Esophagus squamous epithelium (tissue), 5 donors: ENCODE results near the gene WSB1. TPM values are rescaled to one million over a fixed set of nuclear protein-coding genes. Genes with fewer than 3 reads are reported as not detected.
"Not testable (repeated sequence)": the region's sequence is repeated elsewhere in the genome, so short reads cannot be mapped to it uniquely, and the experiment has no call there.

Experiments used
- DNase-seq: peaks from one replicate; lab custom pipeline; 2025; lab: John Stamatoyannopoulos, UW
- H3K27ac ChIP-seq, 4 donors: fragments of 200-600 bp; sonication (generic); one replicate each; pipeline ENCODE4 v1.5.1; 2016 to 2019; ENCODE audit warnings: mild to moderate bottlenecking in 1 of 4
- H3K27me3 ChIP-seq, 4 donors: fragments of 200-600 bp; sonication (generic); 1 replicate in 3 of 4; 2 replicates in 1 of 4; pipeline versions ENCODE4 v1.5.1 to v1.6.0; 2017 to 2021; ENCODE audit warnings: antibody characterized with exemption in 1 of 4
- H3K36me3 ChIP-seq, 3 donors: fragments of 200-600 bp; sonication (generic); one replicate each; pipeline ENCODE4 v1.5.1; 2016 to 2019
- H3K4me1 ChIP-seq, 3 donors: fragments of 200-600 bp; sonication (generic); one replicate each; pipeline ENCODE4 v1.5.1; 2017 to 2019
- H3K4me3 ChIP-seq, 4 donors: fragments of 200-600 bp; sonication (generic); 1 replicate in 3 of 4; 2 replicates in 1 of 4; pipeline ENCODE4 v1.5.1; 2016 to 2019; ENCODE audit warnings: mild to moderate bottlenecking in 2 of 4, moderate library complexity in 1 of 4
- H3K9me3 ChIP-seq, 3 donors: fragments of 200-600 bp; sonication (generic); one replicate each; pipeline ENCODE4 v1.5.1; 2016 to 2019
- POLR2A ChIP-seq, 4 donors: fragments of 450-650 bp; IDR thresholded peaks; one replicate each; pipeline ENCODE4 v1.6.1; 2017; ENCODE audit warnings: antibody characterized with exemption in 4 of 4, mild to moderate bottlenecking in 4 of 4, moderate library complexity in 3 of 4
- WGBS, 2 donors: methylation state at CpG; one replicate each; pipeline ENCODE4 v1.1.5; 2018; 5-methylcytosine and 5-hydroxymethylcytosine counted together
- intact Hi-C: fragments of 100-400 bp; cut with DNase I; formaldehyde crosslinking; loops from one replicate; pipeline ENCODE4 v1.15.0; 2022
- total RNA-seq, 4 donors: library from RNA; depleted of rRNA; stranded (reverse); fragments of >200 nt; gene quantifications; one replicate each; pipeline ENCODE4 v1.1.0, GENCODE V29; 2016
- TF ChIP-seq, protein P1 (sequence below), 6 experiments: fragments of 450-650 bp in 4 of 6; fragments of 200-600 bp in 2 of 6; sonication (generic) in 2 of 6; IDR thresholded peaks; one replicate each; pipeline ENCODE4 v1.5.1; 2016 to 2019; ENCODE audit warnings: antibody characterized with exemption in 6 of 6, mild to moderate bottlenecking in 4 of 6, moderate library complexity in 4 of 6
- donor health status: DM: yes; HTN: yes; CAD: no.

WSB1 gene
- total RNA-seq, 4 donors from 2014 or later, result 27.9 to 112 (median 62.8) TPM

DNA sequence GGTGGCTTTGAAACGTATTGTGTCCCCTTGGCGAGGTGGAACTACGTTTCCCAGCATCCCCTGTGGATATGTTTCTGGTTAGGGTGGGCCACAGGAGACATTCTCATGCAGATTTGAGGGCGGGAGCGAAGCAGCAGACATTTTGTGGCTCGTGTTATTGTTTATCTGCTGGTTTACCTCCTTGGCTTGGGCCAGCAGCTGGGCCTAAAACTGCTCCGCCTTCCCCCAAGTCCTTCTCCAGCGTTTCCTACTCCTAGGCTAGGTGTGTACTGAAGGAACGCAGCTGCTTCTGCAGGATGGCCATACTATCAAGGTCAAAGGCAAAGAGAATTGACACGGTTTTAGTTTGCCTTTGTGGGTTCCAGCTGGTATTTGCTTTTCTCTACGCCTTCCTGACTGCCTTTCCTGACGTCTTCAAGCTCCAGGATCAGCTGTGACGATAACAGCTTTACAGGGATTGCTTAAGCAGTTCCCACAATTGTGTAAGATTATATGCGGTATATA, 17.2 kb upstream of the WSB1 start:
- TF ChIP-seq, protein P1, sequence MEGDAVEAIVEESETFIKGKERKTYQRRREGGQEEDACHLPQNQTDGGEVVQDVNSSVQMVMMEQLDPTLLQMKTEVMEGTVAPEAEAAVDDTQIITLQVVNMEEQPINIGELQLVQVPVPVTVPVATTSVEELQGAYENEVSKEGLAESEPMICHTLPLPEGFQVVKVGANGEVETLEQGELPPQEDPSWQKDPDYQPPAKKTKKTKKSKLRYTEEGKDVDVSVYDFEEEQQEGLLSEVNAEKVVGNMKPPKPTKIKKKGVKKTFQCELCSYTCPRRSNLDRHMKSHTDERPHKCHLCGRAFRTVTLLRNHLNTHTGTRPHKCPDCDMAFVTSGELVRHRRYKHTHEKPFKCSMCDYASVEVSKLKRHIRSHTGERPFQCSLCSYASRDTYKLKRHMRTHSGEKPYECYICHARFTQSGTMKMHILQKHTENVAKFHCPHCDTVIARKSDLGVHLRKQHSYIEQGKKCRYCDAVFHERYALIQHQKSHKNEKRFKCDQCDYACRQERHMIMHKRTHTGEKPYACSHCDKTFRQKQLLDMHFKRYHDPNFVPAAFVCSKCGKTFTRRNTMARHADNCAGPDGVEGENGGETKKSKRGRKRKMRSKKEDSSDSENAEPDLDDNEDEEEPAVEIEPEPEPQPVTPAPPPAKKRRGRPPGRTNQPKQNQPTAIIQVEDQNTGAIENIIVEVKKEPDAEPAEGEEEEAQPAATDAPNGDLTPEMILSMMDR (IDR thresholded peaks at IDR 0.05), result no peak
- TF ChIP-seq POLR2A (IDR thresholded peaks at IDR 0.05), result no peak
- H3K4me3 ChIP-seq, result no peak overlapping the region
- DNase-seq, result no peak
- no peaks in the 10 kb centered on the region for H3K27me3 ChIP-seq
- no peak overlapping the region for H3K27ac ChIP-seq
- no peaks in the 10 kb centered on the region for H3K4me1 ChIP-seq
- H3K9me3 ChIP-seq, result no peaks in the 10 kb centered on the region
- intact Hi-C loops, result no loop called here
- no peaks in the 10 kb centered on the region for H3K36me3 ChIP-seq
- 72 to 75% methylated on average over 14 of the region's 14 CpGs for WGBS, 2 donors

DNA sequence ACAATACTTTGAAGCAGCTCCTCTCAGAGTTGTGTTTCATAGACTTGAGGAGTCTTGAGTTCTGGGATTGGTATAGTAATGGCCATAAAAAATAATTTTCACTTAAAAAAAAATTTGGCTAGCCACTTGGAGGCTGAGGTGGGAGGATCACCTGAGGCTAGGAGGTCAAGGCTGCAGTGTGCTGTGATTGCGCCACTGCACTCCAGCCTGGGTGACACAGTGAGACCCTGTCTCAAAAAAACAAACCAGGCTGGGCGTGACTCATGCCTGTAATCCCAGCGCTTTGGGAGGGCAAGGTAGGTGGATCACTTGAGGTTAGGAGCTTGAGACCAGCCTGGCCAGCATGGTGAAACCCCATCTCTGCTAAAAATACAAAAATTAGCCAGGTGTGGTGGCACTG, 14.8 kb upstream of the WSB1 start:
- H3K4me1 ChIP-seq, H3K9me3 ChIP-seq, H3K27me3 ChIP-seq, H3K36me3 ChIP-seq, H3K4me3 ChIP-seq, H3K27ac ChIP-seq, DNase-seq, intact Hi-C loops: not testable (repeated sequence)
- WGBS, 2 donors, result 94 to 96% methylated on average over 3 of the region's 3 CpGs

DNA sequence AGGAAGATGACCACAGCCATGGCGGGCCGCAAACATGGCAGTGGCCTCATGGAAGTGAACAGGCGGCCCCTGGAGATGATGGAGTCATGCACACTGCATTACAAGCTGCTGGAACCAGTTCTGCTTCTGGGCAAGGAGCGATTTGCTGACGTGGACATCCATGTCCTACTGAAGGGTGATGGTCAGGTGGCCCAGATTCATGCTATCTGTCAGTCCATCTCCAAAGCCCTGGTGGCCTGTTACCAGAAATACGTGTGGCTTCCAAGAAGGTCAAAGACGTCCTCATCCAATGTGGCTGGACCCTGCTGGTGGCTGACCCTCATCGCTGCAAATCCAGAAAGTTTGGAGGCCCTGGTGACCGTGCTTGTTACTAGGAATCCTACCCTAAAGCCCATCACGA, 13.4 kb upstream of the WSB1 start:
- TF ChIP-seq POLR2A (IDR thresholded peaks at IDR 0.05), result no peak
- TF ChIP-seq, protein P1 (IDR thresholded peaks at IDR 0.05), result no peak
- H3K27ac ChIP-seq, result no peak overlapping the region
- 72 to 96% methylated on average over 8 to 10 of the region's 10 CpGs for WGBS, 2 donors
- no peak overlapping the region for H3K4me3 ChIP-seq
- peaks cover 0 to 6% (median 0%) of the 10 kb centered on the region in 3 donors for H3K4me1 ChIP-seq
- intact Hi-C loops, result no loop called here
- no peak for DNase-seq
- no peaks in the 10 kb centered on the region for H3K27me3 ChIP-seq
- no peaks in the 10 kb centered on the region for H3K9me3 ChIP-seq
- H3K36me3 ChIP-seq, result no peaks in the 10 kb centered on the region

DNA sequence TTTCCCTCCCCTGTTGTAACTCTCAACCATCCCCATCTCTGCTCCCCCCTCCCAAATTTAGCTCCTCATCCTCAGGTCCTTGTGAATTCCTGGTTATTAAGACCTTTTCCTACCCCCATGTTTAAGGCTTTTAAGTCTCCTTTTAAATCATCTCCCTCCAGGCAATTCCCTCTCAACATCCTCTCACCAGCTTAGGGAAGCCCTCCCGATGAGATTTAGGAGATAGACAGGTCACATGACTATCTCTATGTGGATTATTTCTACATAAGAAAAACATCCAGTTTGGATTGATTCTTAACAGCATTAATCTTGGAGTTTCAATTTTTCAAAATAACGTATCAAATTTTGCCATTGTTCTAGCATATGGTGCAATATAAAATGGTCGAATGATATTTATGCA, 12.5 kb upstream of the WSB1 start:
- Histone ChIP-seq H3K4me3 (no peak overlapping the region), H3K36me3 (no peaks in the 10 kb centered on the region), H3K9me3 (no peaks in the 10 kb centered on the region), H3K27ac (no peak overlapping the region), H3K27me3 (no peaks in the 10 kb centered on the region), H3K4me1 (peaks cover 0 to 6% (median 0%) of the 10 kb centered on the region in 3 donors)
- no peak for DNase-seq
- 60 to 68% methylated on average over 3 of the region's 3 CpGs for WGBS, 2 donors
- intact Hi-C loops, result no loop called here
- TF ChIP-seq POLR2A (IDR thresholded peaks at IDR 0.05), result no peak
- TF ChIP-seq, protein P1 (IDR thresholded peaks at IDR 0.05), result no peak

DNA sequence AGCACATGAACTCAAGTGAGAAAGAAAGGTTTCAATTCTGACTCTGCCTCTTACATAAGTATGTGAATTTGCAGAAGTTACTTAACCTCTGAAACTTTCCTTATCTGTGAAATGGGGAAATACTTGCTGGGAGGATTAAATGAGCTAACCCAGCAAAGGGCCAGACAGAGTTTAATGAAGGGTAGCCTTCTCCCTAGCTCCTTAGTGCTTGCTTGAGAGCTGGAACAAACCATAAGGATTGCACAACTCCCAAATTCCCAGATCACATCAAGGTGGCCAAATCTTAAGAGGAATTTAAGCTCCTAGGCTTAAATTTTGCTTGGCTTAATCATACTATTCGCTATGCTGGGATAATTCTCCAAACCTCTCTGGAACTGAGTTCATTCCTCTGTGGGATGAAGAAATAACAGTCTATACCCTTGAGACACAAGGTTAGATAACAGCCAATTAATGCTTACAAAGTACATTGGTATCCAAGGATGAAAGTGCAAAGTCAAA, 11.8 kb upstream of the WSB1 start:
- H3K27me3 ChIP-seq, result no peaks in the 10 kb centered on the region
- intact Hi-C loops, result no loop called here
- H3K9me3 ChIP-seq, result no peaks in the 10 kb centered on the region
- no peaks in the 10 kb centered on the region for H3K36me3 ChIP-seq
- WGBS, 2 donors, result 43 to 60% methylated on average over 1 of the region's 1 CpG
- DNase-seq, result no peak
- H3K4me3 ChIP-seq, result no peak overlapping the region
- H3K4me1 ChIP-seq, result peaks cover 0 to 6% (median 0%) of the 10 kb centered on the region in 3 donors
- TF ChIP-seq, protein P1 (IDR thresholded peaks at IDR 0.05), result no peak
- no peak for TF ChIP-seq POLR2A (IDR thresholded peaks at IDR 0.05)
- H3K27ac ChIP-seq, result no peak overlapping the region

DNA sequence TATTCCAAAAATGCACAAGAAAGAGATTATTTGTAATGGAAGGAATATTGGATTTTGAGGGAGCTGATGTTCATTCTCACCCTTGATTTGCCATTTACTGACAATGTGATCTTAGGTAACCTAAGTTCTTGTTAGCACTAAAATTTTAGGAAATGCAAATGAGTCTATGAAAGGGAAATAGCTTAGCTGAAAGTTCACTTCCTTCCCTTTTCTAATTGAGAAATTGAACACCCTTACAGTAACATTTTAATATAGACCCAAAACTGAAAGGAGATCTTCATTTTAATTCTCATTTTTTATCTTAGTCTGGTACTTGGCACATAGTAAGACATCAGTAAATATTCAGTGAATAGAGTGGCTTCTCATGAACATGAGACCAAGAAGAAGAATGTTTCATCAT, 10.9 kb upstream of the WSB1 start:
- Histone ChIP-seq H3K27me3 (no peaks in the 10 kb centered on the region), H3K4me1 (peaks cover 0 to 6% (median 0%) of the 10 kb centered on the region in 3 donors), H3K4me3 (no peak overlapping the region), H3K9me3 (no peaks in the 10 kb centered on the region), H3K27ac (no peak overlapping the region), H3K36me3 (no peaks in the 10 kb centered on the region)
- intact Hi-C loops, result no loop called here
- DNase-seq, result no peak
- TF ChIP-seq, protein P1 (IDR thresholded peaks at IDR 0.05), result no peak
- no peak for TF ChIP-seq POLR2A (IDR thresholded peaks at IDR 0.05)
